ENCODE data around the gene TNFRSF4.

The TNFRSF4 gene

DNA sequence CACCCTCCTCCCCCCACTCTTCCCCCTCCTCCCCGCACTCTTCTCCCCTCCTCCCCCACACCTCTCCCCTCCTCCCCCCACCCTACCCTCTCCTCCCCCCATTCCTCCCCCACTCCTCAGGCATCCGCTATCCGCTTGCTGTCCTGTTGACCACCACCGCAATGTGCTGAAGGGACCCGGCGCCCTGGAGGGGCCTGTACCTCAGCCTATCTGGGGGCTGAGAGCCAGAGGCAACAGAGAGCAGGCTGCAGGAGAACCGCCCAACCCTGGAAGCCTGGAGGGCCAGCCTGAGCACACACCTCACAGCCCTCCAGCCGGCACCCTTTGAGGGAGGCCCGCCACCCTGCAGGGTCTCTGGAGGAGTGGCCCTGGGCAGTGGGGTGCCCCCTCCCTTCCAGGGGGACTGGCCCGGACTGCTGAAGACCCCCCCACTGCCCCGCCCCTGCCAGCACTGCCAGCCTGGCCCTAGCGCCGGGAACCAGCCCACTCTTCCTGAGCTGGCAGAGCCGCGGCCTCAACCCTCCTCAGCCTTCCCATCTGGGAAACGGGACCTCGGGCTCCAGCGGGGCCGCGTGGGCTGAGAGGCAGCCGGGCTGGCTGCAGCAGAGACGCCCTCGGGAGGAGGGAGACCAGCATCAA lies 31.3 kb upstream of the TNFRSF4 start:
- DNase-seq, result no peak

DNA sequence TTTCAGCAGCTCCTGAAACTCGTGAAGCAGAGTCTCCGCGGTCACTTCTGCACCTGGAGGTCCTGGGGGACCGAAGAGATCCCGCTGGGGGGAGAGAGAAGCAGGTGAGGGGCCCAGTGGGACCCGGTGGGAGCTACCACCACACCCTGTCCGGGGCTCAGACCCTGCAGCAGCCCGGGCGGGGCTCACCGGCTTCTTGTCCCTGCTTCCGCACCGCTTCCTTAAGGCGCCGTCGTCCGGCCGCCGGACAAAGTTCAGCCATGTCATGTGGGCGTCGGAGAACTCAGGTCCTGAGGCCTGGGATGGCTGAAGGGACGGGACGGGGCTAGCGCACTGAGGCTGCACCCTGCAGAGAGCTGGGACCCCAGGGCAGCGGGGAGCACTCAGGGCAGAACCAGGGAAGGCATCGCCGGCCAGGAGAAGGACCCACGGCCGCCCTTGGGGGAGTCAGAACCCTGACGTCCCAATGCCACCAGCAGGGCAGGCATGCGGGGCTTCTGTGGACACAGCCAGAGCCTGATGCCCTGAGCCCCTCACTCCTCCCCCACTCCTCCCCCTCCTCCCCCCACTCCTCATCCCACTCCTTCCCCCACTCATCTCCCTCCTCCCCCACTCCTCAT lies 30.3 kb upstream of the TNFRSF4 start:
- DNase-seq, result no peak

DNA sequence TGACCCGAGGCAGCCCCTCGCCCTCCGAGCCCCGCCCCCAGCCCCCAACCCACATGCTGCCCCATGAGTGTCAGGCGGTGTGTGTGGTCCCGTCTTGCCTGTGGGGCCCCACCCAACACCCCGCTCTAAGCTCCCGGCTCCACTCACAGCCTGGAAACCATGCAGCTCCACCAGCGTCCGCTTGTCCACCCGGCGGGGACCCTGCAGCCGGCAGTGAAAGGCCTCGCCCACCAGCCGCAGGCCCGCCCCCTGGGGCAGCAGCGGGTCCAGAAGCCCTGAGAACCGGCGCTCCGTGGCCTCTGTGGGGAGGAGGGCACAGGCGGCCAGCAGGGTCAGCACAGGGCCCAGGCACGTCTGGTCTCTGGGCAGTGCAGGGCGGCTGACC lies 29.8 kb upstream of the TNFRSF4 start:
- DNase-seq, result no peak

DNA sequence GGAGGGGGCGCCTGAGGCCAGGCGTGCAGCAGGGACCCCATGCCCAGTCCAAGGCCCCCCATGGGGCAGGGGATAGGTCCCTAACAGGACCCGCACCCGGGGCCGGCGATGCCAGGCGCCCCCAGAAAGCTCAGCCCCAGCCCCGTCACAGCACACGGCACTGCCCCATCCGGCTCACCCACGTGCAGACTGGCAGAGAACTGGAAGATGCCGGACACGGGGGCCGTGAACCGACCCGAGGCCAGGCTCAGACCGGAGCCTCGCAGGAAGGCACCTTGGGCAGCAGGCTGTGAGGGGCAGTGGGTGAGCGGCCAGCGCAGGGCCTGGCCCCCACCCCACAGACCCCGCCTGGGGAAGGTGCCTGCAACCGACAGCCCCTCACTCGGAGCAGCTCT lies 29.3 kb upstream of the TNFRSF4 start:
- DNase-seq, result no peak

DNA sequence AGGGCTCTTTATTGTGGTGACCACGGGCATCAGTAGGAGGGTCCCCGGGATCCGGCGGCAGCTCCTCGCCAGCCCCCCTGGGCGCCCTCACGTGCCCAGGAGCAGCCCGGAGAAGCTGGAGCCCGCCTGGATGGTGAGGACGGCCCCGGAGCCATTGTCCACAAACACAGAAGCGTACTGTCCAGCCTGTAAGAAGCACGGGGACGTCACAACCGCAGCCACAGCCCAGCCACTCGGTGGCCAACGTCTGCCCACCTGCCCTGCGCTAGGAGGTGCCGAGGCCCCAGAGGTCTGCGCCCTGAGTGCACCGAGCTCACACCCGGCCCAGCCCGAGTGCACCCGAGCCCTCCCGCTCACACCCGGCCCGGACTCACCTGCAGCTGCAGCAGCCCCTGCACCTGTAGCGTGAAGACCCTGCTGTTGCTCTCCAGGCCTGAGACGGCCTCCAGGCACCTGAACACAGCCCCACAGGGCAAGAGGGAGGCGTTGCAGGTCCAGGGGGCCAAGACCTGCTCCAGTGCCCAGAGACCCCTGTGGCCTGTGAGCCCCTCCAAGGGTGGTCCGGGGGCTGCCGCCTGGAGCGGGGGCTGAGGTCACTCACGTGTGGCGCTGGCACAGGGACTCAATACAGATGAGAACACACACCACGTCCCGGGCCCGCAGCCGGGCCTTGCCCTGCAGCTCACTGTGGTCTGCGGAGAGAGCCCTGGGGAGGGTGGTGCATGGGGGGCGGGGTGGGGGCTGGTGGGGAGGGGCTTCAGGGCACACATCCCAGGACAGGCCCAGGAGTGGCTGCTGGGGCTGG lies 28.7 kb upstream of the TNFRSF4 start:
- DNase-seq, result no peak

DNA sequence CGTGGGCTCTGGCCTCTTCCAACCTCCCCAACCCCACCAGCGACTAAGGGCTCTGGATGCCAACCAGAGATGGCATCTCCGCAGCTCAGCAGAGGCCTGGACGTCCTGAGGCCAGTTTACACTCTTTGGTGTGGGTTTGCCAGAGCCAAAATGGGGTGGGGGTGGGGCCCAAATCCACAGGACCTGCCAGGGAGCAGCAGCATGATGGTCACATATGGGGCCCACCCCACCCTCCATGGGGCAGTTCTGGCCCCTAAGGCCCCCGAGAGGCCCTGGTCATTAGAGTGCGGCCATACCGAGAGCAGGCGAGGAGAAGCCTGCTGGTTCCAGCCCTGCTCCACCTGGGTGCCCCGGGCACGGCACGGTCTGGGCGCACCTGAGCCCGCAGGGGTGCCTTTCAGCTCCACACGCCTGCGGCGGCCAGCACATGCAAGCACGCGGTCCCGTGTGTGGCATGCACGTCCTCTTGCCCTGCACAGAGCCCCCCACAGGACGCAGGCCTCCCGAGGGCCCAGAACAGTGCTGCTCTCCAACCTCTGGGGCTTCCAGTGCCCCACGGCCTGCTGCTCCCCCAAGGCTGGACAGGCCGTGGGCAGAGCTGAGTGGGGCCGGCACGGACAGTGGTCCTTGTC lies 27.8 kb upstream of the TNFRSF4 start:
- no peak for DNase-seq

DNA sequence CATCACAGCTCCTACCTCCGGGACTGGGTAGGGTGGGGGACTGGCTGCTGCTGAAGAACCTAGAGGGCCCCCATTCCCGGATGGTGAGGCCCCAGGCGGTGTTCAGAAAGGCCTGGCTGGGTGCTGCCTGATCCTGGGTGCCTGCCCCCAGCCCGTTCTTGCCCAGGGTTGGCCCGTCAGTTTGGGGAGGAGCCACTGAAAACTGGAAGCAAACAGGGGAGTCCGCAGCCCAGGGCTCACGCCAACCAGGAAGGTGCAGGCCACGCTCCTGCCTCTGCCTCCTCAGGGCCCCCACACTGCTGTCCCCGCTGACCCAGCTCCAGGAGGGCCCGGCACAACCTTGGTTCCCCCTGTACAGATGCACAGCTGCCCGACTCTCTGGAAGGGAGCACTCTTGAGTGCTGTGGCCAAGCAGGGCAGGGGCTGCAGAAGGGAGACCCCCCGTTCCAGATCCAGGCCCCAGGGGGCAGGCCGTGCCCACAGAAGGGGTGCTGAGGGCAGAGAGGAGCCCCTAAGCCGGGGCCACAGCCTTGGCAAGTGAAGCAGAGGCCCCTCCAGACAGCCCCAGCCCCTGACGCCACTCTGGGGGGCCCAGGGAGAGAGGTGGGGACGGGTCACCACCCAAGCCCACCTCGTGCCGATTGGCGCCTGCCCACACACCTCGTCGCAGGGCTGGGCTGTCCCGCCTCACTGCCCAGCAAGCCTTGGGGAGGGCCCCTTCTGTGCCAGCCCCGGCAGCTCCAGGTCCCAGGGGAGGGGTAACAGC lies 27.1 kb upstream of the TNFRSF4 start:
- no peak for DNase-seq

DNA sequence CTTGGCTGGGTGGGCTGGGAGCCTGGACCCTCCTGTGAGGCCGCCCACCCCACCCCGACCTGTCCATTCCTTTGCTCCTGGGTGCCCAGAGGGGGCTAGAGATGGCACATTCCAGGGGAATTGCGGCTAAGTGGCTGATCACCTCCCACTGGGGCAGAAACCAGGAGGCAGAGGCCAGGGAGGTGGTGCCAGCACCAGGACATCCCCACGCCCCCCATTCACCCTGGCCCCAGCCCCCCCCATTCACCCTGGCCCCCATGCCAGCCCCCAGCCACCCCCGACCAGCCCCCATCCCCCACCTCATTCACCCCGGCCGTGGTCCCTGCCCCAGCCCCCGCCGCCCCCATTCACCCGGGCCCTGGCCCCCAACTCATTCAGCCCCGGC lies 26.4 kb upstream of the TNFRSF4 start:
- DNase-seq, result no peak

DNA sequence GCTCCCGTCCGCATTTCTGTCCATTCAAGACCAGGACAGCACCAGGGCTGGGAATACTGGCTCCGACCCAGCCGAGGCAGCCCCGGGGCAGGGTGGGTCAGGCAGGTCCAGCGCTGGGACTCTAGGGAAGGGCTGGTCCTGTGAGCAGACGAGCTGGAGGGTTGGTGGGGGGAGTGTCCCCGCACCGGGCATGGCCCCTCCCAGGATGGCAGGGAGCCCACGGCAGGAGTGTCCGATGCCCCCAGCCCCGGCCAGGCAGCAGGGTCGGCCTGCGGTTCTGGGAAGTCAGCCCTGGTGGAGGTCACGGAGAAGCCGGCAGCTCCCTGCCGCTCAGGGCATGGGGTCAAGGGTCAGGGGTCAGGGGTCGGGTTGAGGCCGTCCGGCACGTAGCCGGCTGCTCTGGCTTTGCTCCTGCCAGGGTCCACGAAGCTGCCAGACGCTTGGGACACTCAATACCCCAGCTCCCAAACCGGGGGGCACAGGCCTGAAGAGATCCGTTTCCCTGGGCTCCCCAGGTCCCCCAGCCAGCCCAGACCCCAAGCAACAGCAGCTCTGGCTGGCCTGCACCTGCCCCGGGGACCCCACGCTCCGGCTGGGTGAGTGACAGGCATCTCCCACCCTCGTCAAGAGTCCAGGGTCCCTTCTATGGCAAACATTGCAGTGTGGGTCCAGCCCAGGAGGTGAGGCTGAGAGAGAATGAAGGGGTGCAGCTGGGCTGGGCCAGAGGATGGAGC lies 25.8 kb upstream of the TNFRSF4 start:
- DNase-seq, result no peak

DNA sequence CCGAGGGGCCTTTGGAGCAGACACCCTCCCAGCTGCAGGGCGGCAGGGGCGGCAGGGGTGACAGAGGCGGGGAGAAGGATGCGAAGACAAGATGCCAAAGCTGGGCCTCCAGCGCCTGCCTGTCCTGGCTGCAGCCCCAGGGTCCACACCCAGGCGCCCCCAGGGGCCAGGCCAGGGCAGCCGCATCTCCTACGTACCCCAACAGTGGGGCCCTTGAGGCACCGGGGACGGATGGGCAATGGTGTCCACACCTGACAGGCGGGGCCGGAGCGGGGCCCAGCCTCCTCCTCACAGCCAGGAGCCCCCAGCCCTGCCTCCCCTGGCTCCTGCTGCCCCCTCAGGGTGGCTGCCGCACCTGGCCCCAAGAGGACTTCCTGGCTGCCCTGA lies 25.3 kb upstream of the TNFRSF4 start:
- no peak for DNase-seq

DNA sequence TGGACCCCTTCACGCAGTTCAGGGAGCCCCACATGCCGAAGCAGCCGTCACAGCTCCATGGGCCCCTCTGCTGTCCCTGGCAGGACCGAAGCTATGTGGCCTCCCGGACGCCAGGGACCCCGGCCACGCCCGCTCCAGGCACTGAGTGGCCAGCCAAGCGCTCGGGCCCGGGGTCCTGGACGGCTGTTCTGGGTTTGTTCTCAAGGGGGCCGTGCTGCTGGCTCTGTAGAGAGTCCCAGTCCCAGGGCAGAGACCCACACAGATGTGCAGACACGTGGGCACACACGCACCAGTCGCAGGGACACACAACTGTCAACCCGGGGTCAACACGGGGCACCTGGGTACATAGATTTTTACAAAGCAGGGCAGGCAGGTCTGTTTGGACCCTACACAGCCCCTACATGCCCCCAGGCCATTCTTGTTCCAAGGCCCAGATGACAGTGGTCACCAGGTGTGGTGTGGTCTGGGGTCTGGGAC lies 24.8 kb upstream of the TNFRSF4 start:
- no peak for DNase-seq

DNA sequence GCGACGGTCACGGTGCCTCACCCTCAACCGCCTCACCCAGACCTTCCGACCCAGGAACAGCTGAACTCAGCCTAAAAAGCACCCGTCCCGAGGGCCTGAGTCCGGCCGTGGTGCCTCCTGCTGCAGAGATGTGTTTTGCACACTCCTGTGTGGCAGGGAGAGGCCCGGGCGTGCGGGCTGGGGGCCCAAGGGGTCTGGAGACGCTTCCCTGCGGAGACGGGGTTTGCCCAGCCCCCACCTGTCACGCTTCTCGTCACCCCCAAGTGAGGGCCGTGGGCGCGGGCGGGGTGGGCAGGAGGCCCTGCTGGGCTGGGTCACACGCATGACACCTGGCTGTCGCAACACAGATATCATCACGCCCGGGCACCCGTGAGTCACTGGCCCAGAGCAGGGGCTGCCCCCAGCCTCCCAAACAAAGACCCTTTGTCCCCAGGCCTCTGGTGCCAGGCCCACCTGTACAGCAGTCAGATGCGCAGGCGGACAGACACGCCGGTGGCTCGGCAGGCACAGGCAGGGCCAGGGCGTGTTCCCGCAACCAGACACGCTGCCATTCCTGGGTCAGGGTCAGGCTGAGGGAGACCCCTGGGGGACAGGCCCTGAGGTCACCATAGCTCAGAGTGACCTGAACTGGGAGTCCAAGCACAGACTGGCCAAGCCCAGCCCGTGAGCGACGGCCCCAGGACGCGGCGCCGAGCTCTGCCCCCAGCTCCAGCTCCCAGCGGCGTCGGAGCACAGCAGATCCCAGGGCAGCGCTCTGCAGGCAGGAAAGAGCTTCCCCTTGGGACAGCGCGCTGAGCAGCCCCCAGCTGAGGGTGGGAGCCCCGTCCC lies 24.1 kb upstream of the TNFRSF4 start:
- DNase-seq, result no peak

DNA sequence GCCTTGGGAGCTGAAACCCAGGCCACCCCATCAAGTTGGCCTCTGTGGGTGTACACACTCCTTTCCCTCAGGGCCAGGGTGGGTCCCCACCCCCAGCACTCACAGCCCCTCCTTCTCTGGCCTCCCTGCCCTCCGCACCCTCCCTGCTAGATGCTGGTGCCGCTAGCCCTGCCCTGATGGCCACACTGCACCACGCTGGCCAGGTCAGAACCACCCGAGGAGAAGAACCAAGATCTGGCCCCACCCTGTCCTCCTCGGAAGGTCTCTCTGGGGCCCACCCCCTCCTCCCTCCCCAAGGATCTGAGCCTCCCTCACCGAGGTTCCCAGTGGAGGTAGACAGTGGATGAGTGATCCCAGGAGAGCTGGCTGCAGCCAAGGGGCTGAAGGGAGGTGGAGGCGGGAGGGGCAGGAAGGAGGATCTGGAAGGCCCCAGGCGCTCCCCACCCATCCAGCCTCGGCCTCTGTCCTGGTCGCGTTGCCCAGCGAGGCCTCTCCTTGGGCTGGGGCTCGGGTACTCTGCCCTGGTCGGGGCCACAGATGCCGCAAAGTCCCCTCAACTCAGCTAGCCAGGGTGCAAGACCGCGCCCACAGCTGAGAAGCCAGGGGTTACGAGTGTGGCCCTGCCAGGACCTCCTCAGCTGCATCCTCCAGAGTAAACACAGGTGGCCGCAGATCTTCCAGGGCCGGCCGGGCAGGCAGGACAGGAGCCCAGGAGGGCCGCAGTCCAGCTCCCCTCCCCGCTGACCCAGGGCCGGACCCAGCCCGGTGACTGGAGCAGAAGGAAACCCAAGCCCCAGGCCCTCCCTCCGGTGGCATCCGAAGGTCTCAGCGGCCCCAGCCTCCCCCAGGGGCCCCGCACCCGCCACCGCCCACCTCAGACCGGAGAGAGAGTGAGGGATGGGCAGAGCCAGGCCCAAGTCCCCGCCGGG lies 23.3 kb upstream of the TNFRSF4 start:
- no peak for DNase-seq

DNA sequence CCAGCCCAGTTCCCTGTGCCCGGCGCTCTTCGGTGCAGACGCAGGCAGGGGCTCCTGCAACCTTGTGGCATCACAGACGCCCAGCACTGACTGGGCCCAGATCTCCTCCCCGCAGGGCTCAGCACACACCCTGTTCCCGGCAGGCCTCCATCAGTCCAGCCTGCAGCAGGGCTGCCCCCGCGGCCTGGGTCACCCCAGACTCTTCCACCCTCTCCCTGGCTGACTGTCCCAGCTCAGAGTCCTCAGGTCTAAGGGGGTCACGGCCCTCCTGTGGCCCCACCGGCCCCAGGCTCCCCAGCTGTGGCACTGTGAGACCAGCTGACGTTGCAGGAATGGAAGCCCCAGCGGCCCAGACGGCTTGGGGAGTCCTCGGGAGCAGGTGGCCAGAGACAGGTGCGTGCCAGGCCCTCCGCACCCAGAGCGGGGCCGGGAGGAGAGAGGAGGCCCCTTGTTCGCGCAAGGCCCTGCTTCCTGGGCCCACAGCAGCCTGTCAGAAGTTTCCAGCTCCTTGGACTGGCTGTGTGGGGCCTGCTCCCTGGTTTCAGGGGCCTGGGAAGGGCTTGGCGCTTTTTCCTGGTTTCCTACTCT lies 22.3 kb upstream of the TNFRSF4 start:
- no peak for DNase-seq

DNA sequence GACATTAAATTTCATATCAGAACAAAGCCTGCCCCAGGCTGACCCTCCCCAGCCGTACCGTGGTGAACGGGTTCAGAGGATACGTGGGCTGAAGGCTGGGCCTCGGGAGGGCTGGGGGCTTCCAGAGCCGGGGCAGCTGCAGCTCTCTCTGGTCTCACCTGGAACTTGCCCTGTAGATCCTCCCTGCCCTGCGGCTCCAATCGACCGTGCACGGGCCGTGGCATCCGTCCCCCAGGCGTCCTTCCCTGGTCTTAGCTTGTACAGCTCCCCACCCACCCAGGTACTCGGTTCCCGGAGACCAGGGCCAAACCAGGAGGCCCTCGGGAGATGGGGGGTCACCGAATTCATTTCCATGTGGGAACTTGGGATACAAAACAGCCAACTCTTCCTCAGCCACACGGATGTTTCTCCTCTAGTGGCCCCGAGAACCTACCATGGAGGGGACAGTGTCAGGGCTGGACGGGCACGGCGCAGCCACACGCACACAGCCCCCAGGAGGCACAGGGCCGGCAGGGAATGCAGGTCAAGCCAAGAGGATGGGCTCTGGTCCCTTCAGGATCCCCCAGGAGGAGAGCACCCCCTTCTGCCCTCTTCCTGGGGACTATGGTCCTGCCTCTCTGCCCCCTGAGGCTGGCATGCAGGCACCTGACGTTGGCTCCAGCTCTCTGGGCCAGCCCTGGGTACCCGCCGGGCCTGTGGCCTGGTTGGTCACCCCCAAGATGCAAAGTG lies 21.2 kb upstream of the TNFRSF4 start:
- no peak for DNase-seq

DNA sequence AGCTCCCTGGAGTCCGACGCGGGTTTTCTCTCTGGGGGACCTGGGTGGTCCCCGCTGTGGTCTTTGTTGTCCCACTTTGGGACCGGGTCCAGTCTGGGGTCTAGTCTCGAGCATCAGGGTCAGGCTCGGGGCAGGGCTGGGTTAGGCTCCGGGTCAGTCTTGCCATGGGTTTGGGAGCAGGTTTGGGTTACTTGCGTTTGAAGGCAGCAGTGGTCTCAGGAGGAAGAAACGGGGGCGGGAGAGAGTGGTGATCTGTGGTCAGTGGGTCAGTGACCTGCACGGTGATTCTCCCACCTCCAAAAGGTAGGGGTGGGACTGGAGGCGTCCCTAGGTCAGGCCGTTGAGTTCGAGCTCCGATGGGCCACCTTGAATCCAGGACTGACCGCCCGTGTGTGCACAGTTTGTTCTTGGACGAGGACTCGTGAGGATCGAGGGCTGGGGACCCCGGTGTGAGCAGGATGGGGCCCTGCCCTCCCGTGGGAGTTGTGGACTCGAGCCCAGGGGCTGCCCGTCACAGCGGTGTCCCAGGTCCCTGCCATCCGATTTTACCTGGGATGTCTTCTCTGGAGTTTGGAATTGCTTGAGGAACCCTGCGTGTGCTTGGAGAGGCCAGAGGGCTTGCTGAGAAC lies 20.3 kb upstream of the TNFRSF4 start:
- no peak for DNase-seq

DNA sequence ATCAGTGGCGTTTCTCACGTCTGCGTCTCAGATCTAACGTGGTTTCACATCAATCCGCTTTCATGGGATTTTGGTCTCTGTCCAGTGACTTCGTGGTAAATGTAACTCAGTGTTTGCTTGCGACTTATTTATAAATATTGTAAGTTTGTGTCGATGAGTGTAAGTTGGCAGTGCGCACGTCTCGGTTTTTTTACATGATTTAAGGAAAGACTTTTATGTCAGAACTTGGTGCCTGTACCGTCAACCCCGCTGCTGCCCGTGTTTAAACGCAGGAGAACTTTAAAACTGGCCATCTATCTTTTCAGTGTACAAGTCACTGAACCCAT lies 19.6 kb upstream of the TNFRSF4 start:
- DNase-seq, result no peak

DNA sequence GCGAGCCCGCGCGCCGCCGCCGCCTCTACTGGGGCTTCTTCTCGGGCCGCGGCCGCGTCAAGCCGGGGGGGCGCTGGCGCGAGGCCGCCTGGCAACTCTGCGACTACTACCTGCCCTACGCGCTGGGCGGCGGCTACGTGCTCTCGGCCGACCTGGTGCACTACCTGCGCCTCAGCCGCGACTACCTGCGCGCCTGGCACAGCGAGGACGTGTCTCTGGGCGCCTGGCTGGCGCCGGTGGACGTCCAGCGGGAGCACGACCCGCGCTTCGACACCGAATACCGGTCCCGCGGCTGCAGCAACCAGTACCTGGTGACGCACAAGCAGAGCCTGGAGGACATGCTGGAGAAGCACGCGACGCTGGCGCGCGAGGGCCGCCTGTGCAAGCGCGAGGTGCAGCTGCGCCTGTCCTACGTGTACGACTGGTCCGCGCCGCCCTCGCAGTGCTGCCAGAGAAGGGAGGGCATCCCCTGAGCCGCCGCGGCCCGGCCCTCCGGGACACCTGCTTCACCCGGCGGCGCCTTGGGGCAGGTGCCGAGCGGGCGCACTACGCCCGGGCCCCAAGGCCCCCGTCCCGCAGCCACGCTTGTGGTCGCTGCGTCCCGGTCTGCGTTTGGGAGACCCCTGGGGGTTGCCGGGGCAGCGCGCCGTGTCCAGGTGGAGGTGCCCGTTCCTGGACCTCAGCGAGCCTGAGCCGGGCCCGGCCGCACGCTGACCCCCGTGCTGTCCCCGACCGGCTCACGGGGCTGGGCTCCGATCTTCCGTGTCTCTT lies 19.0 kb upstream of the TNFRSF4 start:
- no peak for DNase-seq
